Measurements from ENCODE around the gene ACOX2. TPM values are rescaled to one million over a fixed set of nuclear protein-coding genes. Genes with fewer than 3 reads are reported as not detected.

The ACOX2 gene
- total RNA-seq, 1 experiment from 2014 or later: 0.85 TPM

GRCh38 chr3:58537412-58538301, 667 bp upstream of the ACOX2 start:
- H3K27me3 Mint-ChIP-seq (ENCODE audit: low read depth): no peaks in the 10 kb centered on the region; the same call in 1 of the 2 replicates

More at GRCh38 chr3:58537412-58538301, 667 bp upstream of the ACOX2 start:
- Histone ChIP-seq H2BK12ac (ENCODE audit: insufficient read length, low read depth, low read length) (no peak overlapping the region), H3K79me2 (ENCODE audit: insufficient read depth, low read length) (no peaks in the 10 kb centered on the region), H3K9me3 (ENCODE audit: control insufficient read depth, low read depth, low read length) (no peaks in the 10 kb centered on the region), H2AFZ (ENCODE audit: low read length) (no peak overlapping the region), H3K4me2 (ENCODE audit: insufficient read depth, insufficient read length, low read length) (no peak overlapping the region), H4K20me1 (ENCODE audit: control insufficient read depth, insufficient read depth, insufficient read length) (no peaks in the 10 kb centered on the region), H3K27ac (ENCODE audit: insufficient read length, low read depth, low read length) (no peak overlapping the region), H2BK20ac (ENCODE audit: low read depth, low read length, poor library complexity, severe bottlenecking) (no peak overlapping the region), H3K14ac (ENCODE audit: insufficient read depth, low read length) (no peak overlapping the region), H2BK5ac (ENCODE audit: insufficient read length, low read length) (no peak overlapping the region), H3K4ac (ENCODE audit: low read depth, low read length) (no peak overlapping the region), H3K18ac (ENCODE audit: insufficient read length, low read depth, low read length) (no peak overlapping the region), H3T11ph (ENCODE audit: low read length) (no peak overlapping the region), H2BK15ac (ENCODE audit: low read depth, low read length) (no peak overlapping the region), H2AK5ac (ENCODE audit: insufficient read length, low read length) (no peak overlapping the region), H3K79me1 (ENCODE audit: insufficient read depth, low read depth, low read length, poor library complexity, severe bottlenecking) (no peaks in the 10 kb centered on the region), H3K9ac (ENCODE audit: extremely low read depth, insufficient read length, low read length) (no peak overlapping the region), H3K4me1 (ENCODE audit: insufficient read depth, low read length) (no peaks in the 10 kb centered on the region), H4K8ac (replicated peaks; ENCODE audit: insufficient read length, low read depth, low read length) (no peak overlapping the region), H3K56ac (ENCODE audit: insufficient read length, low read depth, low read length) (no peak overlapping the region), H3K23me2 (ENCODE audit: insufficient read length, low read depth, low read length, poor library complexity, severe bottlenecking) (no peaks in the 10 kb centered on the region), H2BK120ac (ENCODE audit: low read depth, low read length, poor library complexity, severe bottlenecking) (no peak overlapping the region), H4K91ac (ENCODE audit: insufficient read length, low read depth, low read length) (no peak overlapping the region), H3K23ac (ENCODE audit: insufficient read length, low read depth, low read length) (no peak overlapping the region), H3K27me3 (ENCODE audit: insufficient read depth, low read length) (no peaks in the 10 kb centered on the region), H4K5ac (ENCODE audit: insufficient read length, low read depth, low read length) (no peak overlapping the region)
- Mint-ChIP-seq H3K27ac (0 out of 7 replicates have a peak overlapping the region, but pooled peaks of 1 of the 3 experiments have one; percentile 24), H3K9me3 (no peaks in the 10 kb centered on the region), H3K4me3 (no peak overlapping the region), H3K4me1 (peaks cover 9 to 21% of the 10 kb centered on the region in 2 experiments), H3K36me3 (ENCODE audit: insufficient read depth in 1 of 3, low read depth in 3 of 3) (no peaks in the 10 kb centered on the region)
- DNase-seq: no peak
- TF ChIP-seq CTCF (conservative IDR thresholded peaks at IDR 0.05): no peak
- no CpG with 5 or more reads among the region's 4 CpGs for WGBS (ENCODE audit: extremely low coverage, insufficient read length, low lambda C conversion rate)
